Hepatocyte (in vitro differentiated cells): ENCODE results near the gene FRRS1.

ENCODE experiments used
- CTCF ChIP-seq: fragments of 200-600 bp; sonication (generic); IDR thresholded peaks from 2 replicates; pipeline ENCODE4 v1.5.1; 2016; ENCODE audit warnings: antibody characterized with exemption, mild to moderate bottlenecking; ENCODE audit not compliant: poor library complexity
- EZH2 ChIP-seq: fragments of 200-600 bp; sonication (generic); IDR thresholded peaks from 2 replicates; pipeline ENCODE4 v1.6.1; 2016; ENCODE audit warnings: antibody characterized with exemption, mild to moderate bottlenecking, borderline replicate concordance

- no peak for TF ChIP-seq CTCF
- no peak for TF ChIP-seq EZH2
Measured at GRCh38 chr1:99776120-99776519, 9.7 kb upstream of the FRRS1 start.
